AG09319 (cell line): ENCODE results near the gene FOXO3.

Source experiments
- DNase-seq: peaks from one replicate; pipeline ENCODE4 v3.0.0-alpha.2; 2010; ENCODE audit warnings: low read depth; ENCODE audit errors: extremely low read depth
- TF ChIP-seq, protein P1 (sequence below): IDR thresholded peaks from 2 replicates; pipeline ENCODE4 v1.5.1; 2011; ENCODE audit warnings: low read depth, mild to moderate bottlenecking, inconsistent platforms, low read length, moderate library complexity

The FOXO3 gene

DNA sequence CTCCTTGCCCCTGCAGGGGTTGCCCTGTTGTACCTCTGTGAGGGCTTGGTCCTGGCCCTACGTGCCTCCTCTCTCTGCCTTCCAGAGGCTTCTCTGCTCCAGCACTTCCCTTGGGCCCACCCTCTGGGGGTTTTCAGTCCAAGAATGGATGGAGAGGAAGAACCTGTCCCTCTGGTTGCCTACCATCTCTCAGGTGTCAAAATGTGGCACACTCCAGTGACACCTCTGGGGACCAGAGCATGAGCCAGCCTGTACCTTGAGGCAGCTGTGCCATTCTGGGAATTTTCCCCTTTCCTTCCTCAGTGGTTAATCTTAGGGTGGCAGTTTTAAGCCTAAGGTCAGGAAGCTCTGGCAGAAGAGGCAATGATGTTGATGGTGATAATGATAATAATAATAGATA lies 172.3 kb downstream of the FOXO3 start:
- TF ChIP-seq, protein P1, sequence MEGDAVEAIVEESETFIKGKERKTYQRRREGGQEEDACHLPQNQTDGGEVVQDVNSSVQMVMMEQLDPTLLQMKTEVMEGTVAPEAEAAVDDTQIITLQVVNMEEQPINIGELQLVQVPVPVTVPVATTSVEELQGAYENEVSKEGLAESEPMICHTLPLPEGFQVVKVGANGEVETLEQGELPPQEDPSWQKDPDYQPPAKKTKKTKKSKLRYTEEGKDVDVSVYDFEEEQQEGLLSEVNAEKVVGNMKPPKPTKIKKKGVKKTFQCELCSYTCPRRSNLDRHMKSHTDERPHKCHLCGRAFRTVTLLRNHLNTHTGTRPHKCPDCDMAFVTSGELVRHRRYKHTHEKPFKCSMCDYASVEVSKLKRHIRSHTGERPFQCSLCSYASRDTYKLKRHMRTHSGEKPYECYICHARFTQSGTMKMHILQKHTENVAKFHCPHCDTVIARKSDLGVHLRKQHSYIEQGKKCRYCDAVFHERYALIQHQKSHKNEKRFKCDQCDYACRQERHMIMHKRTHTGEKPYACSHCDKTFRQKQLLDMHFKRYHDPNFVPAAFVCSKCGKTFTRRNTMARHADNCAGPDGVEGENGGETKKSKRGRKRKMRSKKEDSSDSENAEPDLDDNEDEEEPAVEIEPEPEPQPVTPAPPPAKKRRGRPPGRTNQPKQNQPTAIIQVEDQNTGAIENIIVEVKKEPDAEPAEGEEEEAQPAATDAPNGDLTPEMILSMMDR, result no peak

DNA sequence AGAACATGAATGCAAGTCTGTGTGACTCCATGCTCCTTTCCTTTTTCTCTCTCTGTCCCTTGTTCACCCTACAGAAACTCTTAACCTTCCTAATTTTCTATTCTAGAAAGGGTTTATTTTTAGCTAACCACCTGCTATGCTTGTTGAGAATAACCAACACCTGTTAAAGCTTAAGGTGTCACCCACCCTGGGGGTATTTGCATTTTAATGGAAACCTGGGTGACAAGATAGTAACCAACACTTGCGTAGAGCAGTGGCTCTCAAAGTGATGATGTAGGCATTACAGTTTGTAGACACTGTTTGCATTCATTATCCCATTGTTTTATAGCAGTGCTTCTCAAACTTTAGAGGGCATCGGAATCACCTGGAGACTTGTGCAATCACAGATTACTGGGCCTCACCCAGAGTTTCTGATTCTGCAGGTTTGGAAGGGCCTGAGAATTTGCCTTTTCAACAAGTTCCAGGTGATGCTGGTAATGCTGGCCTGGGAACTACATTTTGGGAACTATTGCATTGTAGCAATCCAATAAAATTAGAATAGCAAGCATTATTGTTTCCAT lies 173.1 kb downstream of the FOXO3 start:
- TF ChIP-seq, protein P1, result no peak
- no peak for DNase-seq

More for the DNA sequence above, 172.3 kb downstream of the FOXO3 start:
- no peak for DNase-seq
